HepG2 (cell line): ENCODE data around the gene ABCB9. TPM values are rescaled to one million over a fixed set of nuclear protein-coding genes. Genes with fewer than 3 reads are reported as not detected.

ENCODE experiments used
- BATF2 ChIP-seq: sonication (generic); formaldehyde crosslinking; IDR thresholded peaks from 2 replicates; pipeline ENCODE4 v1.8.0; 2022; ENCODE audit warnings: mild to moderate bottlenecking, missing genetic modification reagents, moderate library complexity
- CTCF ChIP-seq: sonication (generic); formaldehyde crosslinking; IDR thresholded peaks from 2 replicates; pipeline ENCODE4 v1.5.0; 2020; ENCODE audit warnings: mild to moderate bottlenecking, missing genetic modification reagents, moderate library complexity
- FOXM1 ChIP-seq: sonication (generic); formaldehyde crosslinking; IDR thresholded peaks from 2 replicates; pipeline ENCODE4 v1.5.0; 2020; ENCODE audit warnings: missing genetic modification reagents
- GATAD1 ChIP-seq: IDR thresholded peaks from 2 replicates; pipeline ENCODE4 v1.6.1; 2016; ENCODE audit warnings: missing genetic modification reagents, missing compliant biosample characterization
- HDAC6 ChIP-seq: fragments of 200-600 bp; sonication (generic); IDR thresholded peaks from 2 replicates; pipeline ENCODE4 v1.7.0; 2017; ENCODE audit warnings: mild to moderate bottlenecking, antibody characterized with exemption, low read length, low read depth
- HNRNPLL ChIP-seq: fragments of 200-400 bp; formaldehyde crosslinking; IDR thresholded peaks from 2 replicates; pipeline ENCODE4 v1.6.1; 2017; ENCODE audit warnings: mild to moderate bottlenecking, low read depth, low read length; ENCODE audit not compliant: poor library complexity, severe bottlenecking
- KIAA2018 ChIP-seq: sonication (generic); formaldehyde crosslinking; IDR thresholded peaks from 2 replicates; pipeline ENCODE4 v1.5.0; 2020; ENCODE audit warnings: mild to moderate bottlenecking, missing genetic modification reagents, borderline replicate concordance
- MAFG ChIP-seq: sonication (generic); formaldehyde crosslinking; IDR thresholded peaks from 2 replicates; pipeline ENCODE4 v1.5.1; 2020; ENCODE audit warnings: mild to moderate bottlenecking, missing genetic modification reagents
- PPARG ChIP-seq: conservative IDR thresholded peaks from 2 replicates; pipeline ENCODE4 v1.6.1; 2016; ENCODE audit warnings: missing biosample characterization, missing genetic modification reagents
- SMARCE1 ChIP-seq: fragments of 450-650 bp; IDR thresholded peaks from 2 replicates; pipeline ENCODE4 v1.6.1; 2017; ENCODE audit warnings: borderline replicate concordance
- TMF1 ChIP-seq: sonication (generic); formaldehyde crosslinking; IDR thresholded peaks from 2 replicates; pipeline ENCODE4 v1.8.1; 2022; ENCODE audit warnings: low read depth, missing genetic modification reagents
- ZBTB8A ChIP-seq: sonication (generic); formaldehyde crosslinking; IDR thresholded peaks from 2 replicates; pipeline ENCODE4 v1.4.0; 2020; ENCODE audit warnings: mild to moderate bottlenecking, low read depth, missing genetic modification reagents, borderline replicate concordance
- ZKSCAN1 ChIP-seq: fragments of 150-350 bp; IDR thresholded peaks from 2 replicates; pipeline ENCODE4 v1.6.1; 2014; ENCODE audit warnings: low read length
- ZNF292 ChIP-seq: sonication (generic); formaldehyde crosslinking; IDR thresholded peaks from 2 replicates; pipeline ENCODE4 v1.8.1; 2022; ENCODE audit warnings: mild to moderate bottlenecking, low read depth, missing genetic modification reagents, borderline replicate concordance
- ZNF382 ChIP-seq: sonication (generic); formaldehyde crosslinking; IDR thresholded peaks from 2 replicates; pipeline ENCODE4 v1.5.0; 2020; ENCODE audit warnings: missing genetic modification reagents, mild to moderate bottlenecking, borderline replicate concordance
- ZNF530 ChIP-seq: sonication (generic); formaldehyde crosslinking; IDR thresholded peaks from 2 replicates; pipeline ENCODE4 v1.5.0; 2020; ENCODE audit warnings: low read depth, mild to moderate bottlenecking, missing genetic modification reagents
- ZNF672 ChIP-seq: sonication (generic); formaldehyde crosslinking; IDR thresholded peaks from 2 replicates; pipeline ENCODE4 v1.8.1; 2022; ENCODE audit warnings: missing genetic modification reagents
- ZNF761 ChIP-seq: sonication (generic); formaldehyde crosslinking; conservative IDR thresholded peaks from 2 replicates; pipeline ENCODE4 v1.4.0; 2020; ENCODE audit warnings: mild to moderate bottlenecking, missing genetic modification reagents
- ZNF766 ChIP-seq: sonication (generic); formaldehyde crosslinking; IDR thresholded peaks from 2 replicates; pipeline ENCODE4 v1.5.0; 2020; ENCODE audit warnings: missing genetic modification reagents, borderline replicate concordance
- polyA plus RNA-seq, 8 experiments: library from polyadenylated mRNA; depleted of rRNA in 3 of 8; stranded (reverse) in 7 of 8; unstranded in 1 of 8; fragments of >200 nt; fragmentation: Illumina TruSeq in 4 of 8; extraction: Trizol in 4 of 8; gene quantifications; 2 replicates each; pipeline versions ENCODE4 v1.2.1 to v1.2.3, GENCODE V29; 2011 to 2016; ENCODE audit warnings: low read depth in 4 of 8, missing spikeins in 1 of 8, mixed read lengths in 1 of 8; ENCODE audit not compliant: insufficient read depth in 1 of 8
- total RNA-seq, 5 experiments: library from RNA; depleted of rRNA; stranded (reverse); fragments of >200 nt; fragmentation: Illumina TruSeq; extraction: Trizol; gene quantifications; 2 replicates each; pipeline ENCODE4 v1.2.3, GENCODE V29; 2016; ENCODE audit warnings: low read depth in 1 of 5

ABCB9 gene
- total and polyA plus RNA-seq, 2 of the 13 experiments (the other 11 are each of a cell fraction or from before 2014, with no cell fraction given): 5.1 to 6.0 TPM

- TF ChIP-seq PPARG (CRISPR knock-in tag) (no peak), ZNF292 (CRISPR knock-in tag) (no peak), SMARCE1 (no peak), HDAC6 (no peak), TMF1 (peak; percentile 63; the same call in 1 of the 2 replicates), HNRNPLL (peak; percentile 93), ZNF766 (no peak), ZNF382 (CRISPR knock-in tag) (no peak), MAFG (CRISPR knock-in tag) (no peak), ZNF530 (CRISPR knock-in tag) (no peak), ZNF761 (no peak), ZBTB8A (CRISPR knock-in tag) (no peak), ZKSCAN1 (no peak), CTCF (CRISPR knock-in tag) (0 out of 2 replicates have a peak, but pooled peaks have one; percentile 30), FOXM1 (CRISPR knock-in tag) (no peak), BATF2 (CRISPR knock-in tag) (no peak), GATAD1 (no peak), ZNF672 (CRISPR knock-in tag) (no peak), KIAA2018 (no peak)
These were observed at the start of gene ABCB9 (continued) for GRCh38 chr12:122965851-122966742.
